ENCODE results near the gene BCKDHB.

GRCh38 chr6:80179695-80180094 is 73.2 kb downstream of the BCKDHB start:
- no peak for TF ChIP-seq CTCF (IDR thresholded peaks at IDR 0.05)
- no peak for TF ChIP-seq POLR2A (IDR thresholded peaks at IDR 0.05)
- no peak for TF ChIP-seq POLR2AphosphoS5 (IDR thresholded peaks at IDR 0.05)
- no peak for TF ChIP-seq EP300 (IDR thresholded peaks at IDR 0.05)
